Caco-2 (cell line): ENCODE results near the gene SSX2. TPM values are rescaled to one million over a fixed set of nuclear protein-coding genes. Genes with fewer than 3 reads are reported as not detected.
"Not testable (repeated sequence)": the region's sequence is repeated elsewhere in the genome, so short reads cannot be mapped to it uniquely, and the experiment has no call there.

Experiments
- Bru-seq: library from RNA; stranded (reverse); fragments of 400-500 nt; gene quantifications from one replicate; lab custom pipeline; 2021; lab: Mats Ljungman, UMichigan
- BruChase-seq, 2 experiments: library from RNA; stranded (reverse); fragments of 400-500 nt; gene quantifications; one replicate each; lab custom pipeline; 2021; lab: Mats Ljungman, UMichigan
- BruUV-seq: library from RNA; stranded (reverse); fragments of 400-500 nt; replicated peaks from 2 replicates; lab custom pipeline; 2021; lab: Mats Ljungman, UMichigan
- CTCF ChIA-PET: fragments of 300-600 bp; sonication (Branson Sonifier 250); formaldehyde crosslinking; loops from one replicate; lab custom pipeline; 2022; ENCODE audit warnings: antibody characterized with exemption; lab: Charles Lee
- POLR2A ChIA-PET: fragments of 300-600 bp; sonication (Branson Sonifier 250); formaldehyde crosslinking; loops from one replicate; lab custom pipeline; 2022; ENCODE audit warnings: antibody characterized with exemption; lab: Charles Lee
- DNase-seq, 2 experiments: peaks; one replicate each; pipeline versions ENCODE4 v3.0.0 to v3.0.0-alpha.2; 2020 to 2022
- H3K27me3 ChIP-seq: replicated peaks from 2 replicates; pipeline ENCODE4 v1.6.0; 2011; ENCODE audit warnings: low read length; ENCODE audit not compliant: control insufficient read depth, insufficient read depth
- H3K36me3 ChIP-seq: 2 replicates; pipeline ENCODE4 v1.5.1; 2011; ENCODE audit warnings: low read length; ENCODE audit not compliant: control insufficient read depth, insufficient read depth
- H3K4me1 ChIP-seq: fragments of 250-450 bp; sonication (Bioruptor Pico); 2 replicates; pipeline ENCODE4 v1.5.1; 2020; ENCODE audit warnings: mild to moderate bottlenecking
- H3K4me3 ChIP-seq: 2 replicates; pipeline ENCODE4 v1.5.1; 2011; ENCODE audit warnings: low read depth, mild to moderate bottlenecking, control low read depth, low read length
- H3K9me3 ChIP-seq: fragments of 250-450 bp; sonication (Bioruptor Pico); 2 replicates; pipeline ENCODE4 v1.5.1; 2020; ENCODE audit warnings: mild to moderate bottlenecking, moderate library complexity
- H3K27ac Mint-ChIP-seq: one replicate; pipeline ENCODE4 v1.8.0; 2022; ENCODE audit warnings: mixed read lengths; ENCODE audit not compliant: unreplicated experiment
- H3K27me3 Mint-ChIP-seq: one replicate; pipeline ENCODE4 v1.8.0; 2022; ENCODE audit warnings: mixed read lengths; ENCODE audit not compliant: insufficient read depth, unreplicated experiment
- H3K36me3 Mint-ChIP-seq: one replicate; pipeline ENCODE4 v1.8.0; 2022; ENCODE audit warnings: mild to moderate bottlenecking, mixed read lengths; ENCODE audit not compliant: insufficient read depth, unreplicated experiment
- H3K4me1 Mint-ChIP-seq: one replicate; pipeline ENCODE4 v1.8.0; 2022; ENCODE audit warnings: low read depth, mixed read lengths; ENCODE audit not compliant: unreplicated experiment
- H3K4me3 Mint-ChIP-seq: one replicate; pipeline ENCODE4 v1.8.0; 2022; ENCODE audit warnings: mild to moderate bottlenecking, moderate library complexity, mixed read lengths; ENCODE audit not compliant: unreplicated experiment
- H3K9me3 Mint-ChIP-seq: one replicate; pipeline ENCODE4 v1.8.0; 2022; ENCODE audit warnings: mixed read lengths; ENCODE audit not compliant: unreplicated experiment
- intact Hi-C: fragments of 100-400 bp; cut with micrococcal nuclease; formaldehyde crosslinking; loops from one replicate; pipeline ENCODE4 v1.10.0; 2022; ENCODE audit not compliant: unreplicated experiment
- long read RNA-seq: library from polyadenylated mRNA; stranded (forward); transcript quantifications from one replicate; pipeline ENCODE4 v2.0.0, GENCODE V29; 2022
- total RNA-seq: library from RNA; stranded (reverse); gene quantifications from 2 replicates; pipeline ENCODE4 v1.2.3, GENCODE V29; 2022

SSX2 gene, protein sequence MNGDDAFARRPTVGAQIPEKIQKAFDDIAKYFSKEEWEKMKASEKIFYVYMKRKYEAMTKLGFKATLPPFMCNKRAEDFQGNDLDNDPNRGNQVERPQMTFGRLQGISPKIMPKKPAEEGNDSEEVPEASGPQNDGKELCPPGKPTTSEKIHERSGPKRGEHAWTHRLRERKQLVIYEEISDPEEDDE
- total RNA-seq: not detected in 2 replicates
- Bru-seq, nascent RNA: not detected
- not detected for BruChase-seq, experiment 1, labeled RNA remaining after a 2-hour chase
- BruChase-seq, experiment 2, labeled RNA remaining after a 6-hour chase: not detected
- long read RNA-seq: 0 reads

DNA sequence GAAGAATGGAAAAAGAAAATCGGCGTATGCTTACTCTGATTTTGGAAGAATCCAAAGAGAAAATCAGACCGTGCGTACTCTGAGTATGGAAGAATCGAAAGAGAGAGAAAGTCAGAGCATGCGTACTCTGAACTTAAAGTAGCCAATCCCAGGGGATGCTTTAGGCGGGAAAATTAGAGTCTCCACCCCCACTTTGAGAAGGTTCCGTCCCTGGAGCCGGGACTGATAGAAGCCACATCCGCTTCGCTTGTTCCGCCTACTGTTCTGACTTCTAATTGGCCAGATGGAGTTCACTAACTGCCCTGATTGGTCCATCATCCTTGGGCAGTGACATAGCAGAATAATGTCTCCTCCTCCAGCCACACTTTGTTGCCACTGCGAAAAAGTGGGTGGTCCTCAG lies at the start of gene SSX2:
TSS of gene SSX2 (minus strand) at position 101 of the 400 bp plus-strand sequence. CDS start 1,429 bp downstream, outside the sequence.
- H3K36me3 Mint-ChIP-seq, H3K9me3 Mint-ChIP-seq, H3K27me3 Mint-ChIP-seq, POLR2A ChIA-PET, H3K36me3 ChIP-seq, H3K4me3 ChIP-seq, H3K4me3 Mint-ChIP-seq, CTCF ChIA-PET, intact Hi-C loops, BruUV-seq, DNase-seq, H3K4me1 ChIP-seq, H3K27me3 ChIP-seq, H3K4me1 Mint-ChIP-seq, H3K9me3 ChIP-seq, H3K27ac Mint-ChIP-seq: not testable (repeated sequence)

GRCh38 chrX:52750952-52751351 lies 44.0 kb upstream of the SSX2 start, which contains the start of gene SSX2B:
TSS of gene SSX2B (plus strand) at chrX:52751252. CDS start at chrX:52752681, 1,429 bp downstream.
- H3K9me3 Mint-ChIP-seq, BruUV-seq, H3K27me3 Mint-ChIP-seq, H3K4me1 ChIP-seq, DNase-seq, H3K36me3 Mint-ChIP-seq, H3K27ac Mint-ChIP-seq, CTCF ChIA-PET, H3K4me1 Mint-ChIP-seq, POLR2A ChIA-PET, H3K36me3 ChIP-seq, H3K4me3 ChIP-seq, intact Hi-C loops, H3K4me3 Mint-ChIP-seq, H3K27me3 ChIP-seq, H3K9me3 ChIP-seq: not testable (repeated sequence)

- intact Hi-C loops, POLR2A ChIA-PET, H3K36me3 ChIP-seq, H3K4me1 ChIP-seq, CTCF ChIA-PET, H3K4me1 Mint-ChIP-seq, H3K36me3 Mint-ChIP-seq, H3K4me3 ChIP-seq, DNase-seq, H3K4me3 Mint-ChIP-seq, H3K9me3 Mint-ChIP-seq, H3K27ac Mint-ChIP-seq, H3K27me3 ChIP-seq, H3K27me3 Mint-ChIP-seq, BruUV-seq, H3K9me3 ChIP-seq: not testable (repeated sequence)
Observed at GRCh38 chrX:52692034-52692433, 14.9 kb downstream of the SSX2 start.

DNA sequence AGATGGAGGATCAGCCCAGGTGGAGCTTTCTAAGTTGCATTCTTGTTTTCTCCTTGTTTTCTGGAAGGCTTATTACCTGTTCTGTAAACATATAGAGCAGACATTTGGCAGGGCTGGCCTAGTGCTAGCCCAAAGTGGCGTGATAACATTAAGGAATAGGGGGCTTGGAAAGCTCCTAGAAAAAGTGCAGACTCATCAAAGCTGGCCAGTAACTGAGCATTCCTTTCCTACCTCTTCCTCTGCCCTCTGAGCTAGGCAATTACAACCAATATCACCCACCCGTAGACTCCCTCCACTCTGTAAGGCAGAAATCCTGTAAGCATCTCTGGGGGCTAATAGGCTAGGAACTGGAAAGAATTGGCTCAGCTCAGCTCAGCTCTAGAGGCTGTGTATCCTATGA lies 44.8 kb downstream of the SSX2 start:
- intact Hi-C loops, H3K9me3 Mint-ChIP-seq: not testable (repeated sequence)

DNA sequence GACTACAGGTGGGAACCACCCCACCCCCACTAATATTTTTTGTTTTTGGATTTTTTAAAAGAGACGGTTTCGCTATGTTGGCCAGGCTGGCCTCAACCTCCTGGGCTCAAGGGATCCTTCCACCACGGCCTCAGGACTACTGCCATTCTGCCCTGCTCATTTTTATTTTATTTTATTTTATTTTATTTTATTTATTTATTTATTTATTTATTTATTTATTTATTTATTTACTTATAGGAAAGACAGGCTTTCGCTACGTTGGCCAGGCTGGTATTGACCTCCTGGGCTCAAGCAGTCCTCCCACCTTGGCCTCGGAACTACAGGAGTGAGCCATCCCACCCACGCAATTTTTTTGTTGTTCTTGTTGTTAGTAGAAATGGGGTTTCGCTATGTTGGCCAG lies 51.5 kb downstream of the SSX2 start:
- DNase-seq, H3K27me3 ChIP-seq, H3K4me3 ChIP-seq, H3K4me1 ChIP-seq, H3K27me3 Mint-ChIP-seq, H3K27ac Mint-ChIP-seq, H3K4me3 Mint-ChIP-seq, CTCF ChIA-PET, H3K36me3 ChIP-seq, H3K4me1 Mint-ChIP-seq, H3K9me3 Mint-ChIP-seq, H3K36me3 Mint-ChIP-seq, intact Hi-C loops, BruUV-seq, POLR2A ChIA-PET, H3K9me3 ChIP-seq: not testable (repeated sequence)

More for the DNA sequence above, 44.8 kb downstream of the SSX2 start:
- H3K36me3 ChIP-seq, H3K27ac Mint-ChIP-seq, POLR2A ChIA-PET, H3K4me3 Mint-ChIP-seq, BruUV-seq, CTCF ChIA-PET, H3K4me1 Mint-ChIP-seq, H3K4me3 ChIP-seq, H3K27me3 ChIP-seq, H3K36me3 Mint-ChIP-seq, DNase-seq, H3K9me3 ChIP-seq, H3K4me1 ChIP-seq, H3K27me3 Mint-ChIP-seq: not testable (repeated sequence)

- intact Hi-C loops, H3K9me3 Mint-ChIP-seq, H3K4me1 Mint-ChIP-seq, H3K4me3 ChIP-seq, CTCF ChIA-PET, H3K4me1 ChIP-seq, H3K36me3 ChIP-seq, H3K36me3 Mint-ChIP-seq, BruUV-seq, DNase-seq, H3K27me3 Mint-ChIP-seq, H3K4me3 Mint-ChIP-seq, POLR2A ChIA-PET, H3K27ac Mint-ChIP-seq, H3K27me3 ChIP-seq, H3K9me3 ChIP-seq: not testable (repeated sequence)
Observed at GRCh38 chrX:52654800-52655199, 52.2 kb downstream of the SSX2 start, which contains the start of gene SSX7. TSS of gene SSX7 (minus strand) at chrX:52654900. CDS start at chrX:52653472, 1,428 bp downstream.

DNA sequence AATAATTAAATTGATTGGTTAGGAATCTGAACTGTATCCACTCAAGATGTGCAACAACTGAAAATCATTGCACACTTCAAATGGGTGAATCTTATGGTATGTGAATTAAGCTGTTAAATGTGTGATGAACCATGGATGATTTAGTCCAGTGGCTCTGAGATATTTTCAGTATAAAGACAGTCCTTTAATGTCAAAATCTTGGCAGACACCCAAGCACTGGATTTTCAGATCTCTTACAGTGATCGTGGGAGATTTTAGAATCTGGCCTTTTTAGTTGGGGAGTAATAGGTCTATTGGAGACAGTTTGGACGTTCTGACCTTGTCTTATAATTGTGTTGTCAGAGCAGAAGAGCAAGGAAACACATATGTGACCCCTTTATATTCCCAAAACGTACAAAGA lies 56.3 kb downstream of the SSX2 start:
- H3K36me3 ChIP-seq, POLR2A ChIA-PET, H3K4me3 Mint-ChIP-seq, H3K4me1 Mint-ChIP-seq, H3K9me3 Mint-ChIP-seq, DNase-seq, H3K36me3 Mint-ChIP-seq, CTCF ChIA-PET, H3K27ac Mint-ChIP-seq, H3K27me3 ChIP-seq, intact Hi-C loops, H3K9me3 ChIP-seq, H3K27me3 Mint-ChIP-seq, H3K4me3 ChIP-seq, H3K4me1 ChIP-seq, BruUV-seq: not testable (repeated sequence)
